Panc1 (cell line): ENCODE data around the gene LINGO4.

ENCODE experiments used
- CTCF ChIP-seq: fragments of 450-650 bp; IDR thresholded peaks from 2 replicates; pipeline ENCODE4 v1.5.1; 2017; ENCODE audit warnings: mild to moderate bottlenecking
- POLR2AphosphoS5 ChIP-seq: IDR thresholded peaks from 2 replicates; pipeline ENCODE4 v1.6.1; 2012; ENCODE audit warnings: mild to moderate bottlenecking, low read depth, low read length, moderate library complexity
- REST ChIP-seq, 2 experiments: IDR thresholded peaks; 2 replicates each; pipeline ENCODE4 v1.6.1; 2011 to 2012; ENCODE audit warnings: low read depth in 2 of 2, control low read depth in 1 of 2, low read length in 1 of 2, mild to moderate bottlenecking in 1 of 2, moderate library complexity in 1 of 2; ENCODE audit not compliant: insufficient read depth in 1 of 2

GRCh38 chr1:151831256-151831591 is 26.0 kb upstream of the LINGO4 start:
- TF ChIP-seq REST (IDR thresholded peaks at IDR 0.05; ENCODE audit: insufficient read depth in 1 of 2, low read depth in 2 of 2, low read length in 1 of 2), result no peak
- TF ChIP-seq CTCF, result no peak
- no peak for TF ChIP-seq POLR2AphosphoS5
